Measurements from ENCODE around the gene CDH7. TPM values are rescaled to one million over a fixed set of nuclear protein-coding genes. Genes with fewer than 3 reads are reported as not detected.

CDH7 gene
- total and polyA plus RNA-seq, 2 experiments from 2014 or later = 2.8 to 3.7 TPM

- H3K36me3 ChIP-seq (replicated peaks; ENCODE audit: insufficient read depth, low read depth) = no peaks in the 10 kb centered on the region
- no peak overlapping the region for H2AFZ ChIP-seq
- DNase-seq (ENCODE audit: low spot score) = no peak
- no peaks in the 10 kb centered on the region for H3K27me3 ChIP-seq
- H3K9me3 ChIP-seq (ENCODE audit: low read depth) = no peaks in the 10 kb centered on the region
- H3K4me2 ChIP-seq = no peak overlapping the region
- TF ChIP-seq EZH2 (IDR thresholded peaks at IDR 0.05; ENCODE audit: borderline replicate concordance) (no peak), CTCF (IDR thresholded peaks at IDR 0.05; ENCODE audit: poor library complexity) (no peak), EZH2phosphoT487 (IDR thresholded peaks at IDR 0.05; ENCODE audit: low read depth, severe bottlenecking, unreplicated experiment) (no peak)
- H3K4me3 ChIP-seq = no peak overlapping the region
- no peaks in the 10 kb centered on the region for H3K9me2 ChIP-seq (replicated peaks; ENCODE audit: insufficient read depth)
- H3K4me1 ChIP-seq (ENCODE audit: insufficient read depth) = no peaks in the 10 kb centered on the region
- 98% methylated on average over 3 of the region's 3 CpGs for WGBS (ENCODE audit: low lambda C conversion rate, missing lambda C conversion rate)
- H4K20me1 ChIP-seq (ENCODE audit: insufficient read depth, poor library complexity, severe bottlenecking) = no peaks in the 10 kb centered on the region
- H3K79me2 ChIP-seq = no peaks in the 10 kb centered on the region
- H3K27ac ChIP-seq = no peak overlapping the region
These were observed 146.5 kb downstream of the CDH7 start for GRCh38 chr18:65897292-65897691.

- DNase-seq (ENCODE audit: low spot score) = no peak
- Histone ChIP-seq H2AFZ (no peak overlapping the region), H3K4me2 (no peak overlapping the region), H3K27ac (no peak overlapping the region), H3K9me3 (ENCODE audit: low read depth) (no peaks in the 10 kb centered on the region), H3K9me2 (replicated peaks; ENCODE audit: insufficient read depth) (no peaks in the 10 kb centered on the region), H4K20me1 (ENCODE audit: insufficient read depth, poor library complexity, severe bottlenecking) (no peaks in the 10 kb centered on the region), H3K79me2 (no peaks in the 10 kb centered on the region), H3K27me3 (no peaks in the 10 kb centered on the region), H3K36me3 (replicated peaks; ENCODE audit: insufficient read depth, low read depth) (no peaks in the 10 kb centered on the region), H3K4me3 (no peak overlapping the region), H3K4me1 (ENCODE audit: insufficient read depth) (no peaks in the 10 kb centered on the region)
- 79% methylated on average over 1 of the region's 1 CpG for WGBS (ENCODE audit: low lambda C conversion rate, missing lambda C conversion rate)
- no peak for TF ChIP-seq EZH2phosphoT487 (IDR thresholded peaks at IDR 0.05; ENCODE audit: low read depth, severe bottlenecking, unreplicated experiment)
- no peak for TF ChIP-seq CTCF (IDR thresholded peaks at IDR 0.05; ENCODE audit: poor library complexity)
- TF ChIP-seq EZH2 (IDR thresholded peaks at IDR 0.05; ENCODE audit: borderline replicate concordance) = no peak
These were observed 150.7 kb downstream of the CDH7 start for GRCh38 chr18:65901522-65901921.

DNA sequence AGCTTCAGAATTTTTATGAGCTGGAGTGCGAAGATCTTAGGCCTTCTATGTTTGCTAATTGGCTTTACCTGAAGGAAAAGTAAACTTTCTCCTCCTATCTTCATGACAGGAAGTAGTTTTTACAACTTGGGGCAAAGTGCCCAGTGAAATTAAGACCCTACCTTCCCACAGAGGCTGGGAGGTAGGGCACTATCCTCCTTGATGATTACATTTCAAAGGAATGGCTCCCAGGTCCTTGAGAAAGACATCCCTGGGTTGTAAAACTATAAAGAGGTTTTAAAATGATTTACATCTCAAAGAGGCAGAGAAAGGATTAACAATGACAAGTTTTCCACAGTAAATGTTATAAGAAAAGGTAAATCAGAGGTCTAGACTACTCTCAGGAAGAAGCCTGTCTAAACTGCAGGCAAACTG lies 155.8 kb downstream of the CDH7 start:
- no peak overlapping the region for H3K4me3 ChIP-seq
- TF ChIP-seq EZH2 (IDR thresholded peaks at IDR 0.05; ENCODE audit: borderline replicate concordance) (no peak), EZH2phosphoT487 (IDR thresholded peaks at IDR 0.05; ENCODE audit: low read depth, severe bottlenecking, unreplicated experiment) (peak; percentile 97)
- H3K4me1 ChIP-seq (ENCODE audit: insufficient read depth) = peaks cover 11% of the 10 kb centered on the region
- no peaks in the 10 kb centered on the region for H3K36me3 ChIP-seq (replicated peaks; ENCODE audit: insufficient read depth, low read depth)
- no peaks in the 10 kb centered on the region for H4K20me1 ChIP-seq (ENCODE audit: insufficient read depth, poor library complexity, severe bottlenecking)
- peak overlapping the region; percentile 47 for H3K27ac ChIP-seq
- no peak overlapping the region for H3K4me2 ChIP-seq
- no peaks in the 10 kb centered on the region for H3K79me2 ChIP-seq
- H3K9me3 ChIP-seq (ENCODE audit: low read depth) = no peaks in the 10 kb centered on the region
- no peak overlapping the region for H2AFZ ChIP-seq
- no peaks in the 10 kb centered on the region for H3K27me3 ChIP-seq
- WGBS (ENCODE audit: low lambda C conversion rate, missing lambda C conversion rate) = 63% methylated on average over 1 of the region's 1 CpG
- H3K9me2 ChIP-seq (replicated peaks; ENCODE audit: insufficient read depth) = no peaks in the 10 kb centered on the region
- peak; percentile 71 for DNase-seq (ENCODE audit: low spot score)

GRCh38 chr18:65907281-65907680 lies 156.5 kb downstream of the CDH7 start:
- no peaks in the 10 kb centered on the region for H4K20me1 ChIP-seq (ENCODE audit: insufficient read depth, poor library complexity, severe bottlenecking)
- peak overlapping the region; percentile 47 for H3K27ac ChIP-seq
- DNase-seq (ENCODE audit: low spot score) = no peak
- H3K4me3 ChIP-seq = no peak overlapping the region
- H3K9me2 ChIP-seq (replicated peaks; ENCODE audit: insufficient read depth) = no peaks in the 10 kb centered on the region
- no peaks in the 10 kb centered on the region for H3K27me3 ChIP-seq
- no peak overlapping the region for H2AFZ ChIP-seq
- H3K9me3 ChIP-seq (ENCODE audit: low read depth) = no peaks in the 10 kb centered on the region
- no peaks in the 10 kb centered on the region for H3K79me2 ChIP-seq
- H3K4me2 ChIP-seq = no peak overlapping the region
- no peak for TF ChIP-seq CTCF (IDR thresholded peaks at IDR 0.05; ENCODE audit: poor library complexity)
- TF ChIP-seq EZH2 (IDR thresholded peaks at IDR 0.05; ENCODE audit: borderline replicate concordance) = no peak
- TF ChIP-seq EZH2phosphoT487 (IDR thresholded peaks at IDR 0.05; ENCODE audit: low read depth, severe bottlenecking, unreplicated experiment) = no peak
- peaks cover 11% of the 10 kb centered on the region for H3K4me1 ChIP-seq (ENCODE audit: insufficient read depth)
- WGBS (ENCODE audit: low lambda C conversion rate, missing lambda C conversion rate) = 34% methylated on average over 2 of the region's 2 CpGs
- H3K36me3 ChIP-seq (replicated peaks; ENCODE audit: insufficient read depth, low read depth) = no peaks in the 10 kb centered on the region

All from hepatocyte (in vitro differentiated cells).